H1 (cell line): ENCODE measurements around the gene PPIA. TPM values are rescaled to one million over a fixed set of nuclear protein-coding genes. Genes with fewer than 3 reads are reported as not detected.

Experiments used
- CTCF ChIA-PET: fragments of 300-600 bp; sonication (Branson Sonifier 250); formaldehyde crosslinking; loops from one replicate; lab custom pipeline; 2021; ENCODE audit not compliant: partially characterized antibody; lab: Charles Lee
- POLR2A ChIA-PET: fragments of 300-600 bp; sonication (Branson Sonifier 250); formaldehyde crosslinking; loops from one replicate; lab custom pipeline; 2021; ENCODE audit warnings: inconsistent platforms; ENCODE audit not compliant: partially characterized antibody; lab: Charles Lee
- DNase-seq, 2 experiments: peaks; one replicate each; pipeline versions ENCODE4 v3.0.0 to v3.0.0-alpha.2; 2010 to 2022; ENCODE audit warnings: low spot score in 2 of 2, low read depth in 1 of 2, mixed read lengths in 1 of 2
- FAIRE-seq: peaks from 2 replicates; lab custom pipeline; 2011; peaks lifted over from hg19 to GRCh38; lab: Jason Lieb, UNC
- H2AFZ ChIP-seq: 2 replicates; pipeline ENCODE4 v1.8.1; 2012; ENCODE audit warnings: low read length, inconsistent platforms
- H2AK5ac ChIP-seq: 2 replicates; pipeline ENCODE4 v1.6.1; 2013; ENCODE audit warnings: low read depth, low read length
- H2BK120ac ChIP-seq: replicated peaks from 2 replicates; pipeline ENCODE3; 2013; ENCODE audit warnings: low read depth, low read length, inconsistent platforms
- H2BK12ac ChIP-seq: 2 replicates; pipeline ENCODE4 v1.6.1; 2013; ENCODE audit warnings: low read depth, low read length
- H2BK15ac ChIP-seq: 2 replicates; pipeline ENCODE4 v1.6.1; 2013; ENCODE audit warnings: low read length
- H2BK20ac ChIP-seq: 2 replicates; pipeline ENCODE4 v1.6.1; 2013; ENCODE audit warnings: low read length
- H2BK5ac ChIP-seq: 2 replicates; pipeline ENCODE4 v1.6.1; 2013; ENCODE audit warnings: low read depth, low read length
- H3K14ac ChIP-seq: 2 replicates; pipeline ENCODE4 v1.6.1; 2013; ENCODE audit warnings: inconsistent platforms; ENCODE audit not compliant: insufficient read length
- H3K18ac ChIP-seq: 2 replicates; pipeline ENCODE4 v1.6.1; 2013; ENCODE audit warnings: low read length; ENCODE audit errors: extremely low read depth
- H3K23ac ChIP-seq: 2 replicates; pipeline ENCODE4 v1.6.1; 2013; ENCODE audit warnings: inconsistent platforms; ENCODE audit not compliant: insufficient read length
- H3K23me2 ChIP-seq: 2 replicates; pipeline ENCODE4 v1.6.1; 2013; ENCODE audit warnings: low read depth, low read length
- H3K27ac ChIP-seq: 2 replicates; pipeline ENCODE4 v1.6.1; 2011; ENCODE audit warnings: low read depth, low read length, inconsistent platforms
- H3K27me3 ChIP-seq, 4 experiments: replicated peaks in 1 of 4; 1 replicate in 1 of 4; 2 replicates in 3 of 4; pipeline versions ENCODE4 v1.6.1 to v1.8.1; 2011 to 2013; ENCODE audit warnings: low read length in 3 of 4, mild to moderate bottlenecking in 3 of 4, inconsistent platforms in 2 of 4, mixed read lengths in 2 of 4, moderate library complexity in 1 of 4; ENCODE audit not compliant: control insufficient read depth in 3 of 4, insufficient read depth in 3 of 4; ENCODE audit errors: extremely low read depth in 1 of 4
- H3K36me3 ChIP-seq, 4 experiments: 2 replicates each; pipeline versions ENCODE4 v1.6.1 to v1.8.1; 2011 to 2013; ENCODE audit warnings: mild to moderate bottlenecking in 4 of 4, low read length in 3 of 4, moderate library complexity in 2 of 4, control low read depth in 1 of 4, inconsistent platforms in 1 of 4; ENCODE audit not compliant: insufficient read depth in 4 of 4, control insufficient read depth in 2 of 4
- H3K4ac ChIP-seq: replicated peaks from 2 replicates; pipeline ENCODE3; 2013; ENCODE audit warnings: low read length, low read depth, mixed read lengths, inconsistent platforms; ENCODE audit not compliant: insufficient read length
- H3K4me1 ChIP-seq, 4 experiments: replicated peaks in 1 of 4; 1 replicate in 1 of 4; 2 replicates in 3 of 4; pipeline versions ENCODE4 v1.6.1 to v1.8.1; 2011 to 2013; ENCODE audit warnings: low read length in 3 of 4, inconsistent platforms in 2 of 4, mixed read lengths in 1 of 4; ENCODE audit not compliant: insufficient read depth in 4 of 4, control insufficient read depth in 3 of 4
- H3K4me2 ChIP-seq, 2 experiments: 2 replicates each; pipeline versions ENCODE4 v1.6.1 to v1.8.1; 2011 to 2013; ENCODE audit warnings: low read depth in 2 of 2, low read length in 2 of 2, control low read depth in 1 of 2, inconsistent platforms in 1 of 2, mild to moderate bottlenecking in 1 of 2; ENCODE audit not compliant: insufficient read depth in 1 of 2
- H3K4me3 ChIP-seq, 4 experiments: fragments of 200-600, 300-600 bp in 1 of 4; sonication (generic), shearing (Covaris generic), sonication (Bioruptor Twin) in 1 of 4; 2 replicates each; pipeline versions ENCODE4 v1.5.1 to v1.8.1; 2011 to 2016; ENCODE audit warnings: low read length in 4 of 4, low read depth in 3 of 4, control low read depth in 2 of 4, inconsistent platforms in 2 of 4, mild to moderate bottlenecking in 2 of 4, mixed read lengths in 1 of 4, moderate library complexity in 1 of 4; ENCODE audit not compliant: insufficient read depth in 2 of 4; ENCODE audit errors: extremely low read depth in 1 of 4
- H3K56ac ChIP-seq: replicated peaks from 2 replicates; pipeline ENCODE3; 2013; ENCODE audit warnings: low read depth, mild to moderate bottlenecking, mixed read lengths, low read length, inconsistent platforms; ENCODE audit not compliant: insufficient read length
- H3K79me1 ChIP-seq: 2 replicates; pipeline ENCODE4 v1.6.1; 2013; ENCODE audit warnings: low read depth, low read length, control low read depth
- H3K79me2 ChIP-seq, 2 experiments: 2 replicates each; pipeline versions ENCODE4 v1.6.1 to v1.8.1; 2012 to 2013; ENCODE audit warnings: low read length in 2 of 2, mild to moderate bottlenecking in 2 of 2, inconsistent platforms in 1 of 2; ENCODE audit not compliant: insufficient read depth in 2 of 2, control insufficient read depth in 1 of 2
- H3K9ac ChIP-seq, 4 experiments: replicated peaks in 1 of 4; 1 replicate in 1 of 4; 2 replicates in 3 of 4; pipeline versions ENCODE4 v1.6.1 to v1.8.1; 2011 to 2013; ENCODE audit warnings: low read depth in 3 of 4, low read length in 3 of 4, control low read depth in 2 of 4, mild to moderate bottlenecking in 2 of 4, moderate library complexity in 2 of 4, inconsistent platforms in 1 of 4; ENCODE audit errors: extremely low read depth in 1 of 4
- H3K9me3 ChIP-seq, 2 experiments: 2 replicates each; pipeline versions ENCODE4 v1.6.1 to v1.8.1; 2012 to 2013; ENCODE audit warnings: mild to moderate bottlenecking in 2 of 2, moderate library complexity in 2 of 2, control low read depth in 1 of 2, inconsistent platforms in 1 of 2, low read depth in 1 of 2, low read length in 1 of 2, mixed read lengths in 1 of 2; ENCODE audit not compliant: insufficient read depth in 2 of 2
- H4K20me1 ChIP-seq, 2 experiments: replicated peaks in 1 of 2; 2 replicates each; pipeline versions ENCODE3 to v1.8.1; 2011 to 2013; ENCODE audit warnings: inconsistent platforms in 2 of 2, low read length in 2 of 2, mild to moderate bottlenecking in 1 of 2; ENCODE audit not compliant: insufficient read depth in 2 of 2, control insufficient read depth in 1 of 2
- H4K5ac ChIP-seq: 2 replicates; pipeline ENCODE4 v1.6.1; 2013; ENCODE audit warnings: low read length, low read depth, mixed read lengths, inconsistent platforms; ENCODE audit not compliant: insufficient read length
- H4K8ac ChIP-seq: 2 replicates; pipeline ENCODE4 v1.8.0; 2013; ENCODE audit warnings: mild to moderate bottlenecking, moderate library complexity, low read length, inconsistent platforms; ENCODE audit not compliant: insufficient read depth; ENCODE audit errors: extremely low read depth
- H4K91ac ChIP-seq: replicated peaks from 2 replicates; pipeline ENCODE3; 2013; ENCODE audit warnings: low read length, mixed read lengths, inconsistent platforms; ENCODE audit not compliant: insufficient read length
- CHD1 ChIP-seq: IDR thresholded peaks from 2 replicates; pipeline ENCODE4 v1.6.1; 2012; ENCODE audit warnings: low read depth, low read length, improper control_type of control experiment
- WGBS, 2 experiments: shearing (Covaris generic) in 1 of 2; methylation state at CpG; one replicate each; pipeline versions ENCODE4 v1.1.6 to v1.1.7; 2013 to 2015; ENCODE audit warnings: low lambda C conversion rate in 2 of 2, mixed read lengths in 2 of 2, inconsistent platforms in 1 of 2, low coverage in 1 of 2, missing lambda C conversion rate in 1 of 2; ENCODE audit not compliant: insufficient replicate concordance in 2 of 2, insufficient coverage in 1 of 2, insufficient read length in 1 of 2; ENCODE audit errors: extremely low coverage in 1 of 2, missing lambda C conversion rate in 1 of 2; 5-methylcytosine and 5-hydroxymethylcytosine counted together
- polyA plus RNA-seq, 7 experiments: library from polyadenylated mRNA; depleted of rRNA in 3 of 7; stranded (reverse) in 5 of 7; unstranded in 2 of 7; fragments of >200 nt in 5 of 7; fragments of 200-250 nt in 2 of 7; gene quantifications; 1 replicate in 5 of 7; 2 replicates in 1 of 7; 4 replicates in 1 of 7; pipeline versions ENCODE4 v1.2.1 to v1.2.3, GENCODE V29; 2011 to 2013; ENCODE audit warnings: missing spikeins in 2 of 7, mixed read lengths in 2 of 7
- total RNA-seq: library from RNA; stranded (reverse); fragmentation: NEBNext Ultra II Directional; extraction: Animal tissue kit (Norgen Biotek cat#: 25700); gene quantifications from 2 replicates; pipeline ENCODE4 v1.2.1, GENCODE V29; 2021

PPIA gene
- total and polyA plus RNA-seq, 2 of the 8 experiments (the other 6 are each of a cell fraction or from before 2014, with no cell fraction given): 2,865 to 5,394 TPM

GRCh38 chr7:44846816-44847508, 50.5 kb downstream of the PPIA start:
- Histone ChIP-seq H2BK5ac (peak overlapping the region; percentile 72; the same call in 1 of the 2 replicates), H3K4me3 (peak overlapping the region; percentile 64 to 93 (median 85)), H3K23ac (no peak overlapping the region), H3K9me3 (no peaks in the 10 kb centered on the region), H4K91ac (no peak overlapping the region), H4K20me1 (peaks cover 1 to 6% of the 10 kb centered on the region in 2 experiments), H3K27me3 (no peaks in the 10 kb centered on the region), H2BK15ac (no peak overlapping the region), H2AFZ (no peak overlapping the region), H3K56ac (no peak overlapping the region), H4K5ac (no peak overlapping the region), H2BK120ac (no peak overlapping the region), H2BK12ac (no peak overlapping the region), H3K4me1 (peaks cover 0 to 3% (median 0%) of the 10 kb centered on the region in 4 experiments; a peak in 2 of 7 replicates), H3K79me2 (peaks cover 20 to 56% of the 10 kb centered on the region in 2 experiments), H3K4ac (no peak overlapping the region), H3K14ac (no peak overlapping the region), H3K9ac (peak overlapping the region; percentile 67 to 98 (median 90)), H3K23me2 (no peaks in the 10 kb centered on the region; the same call in 1 of the 2 replicates), H4K8ac (no peak overlapping the region), H2AK5ac (no peak overlapping the region), H3K27ac (peak overlapping the region; percentile 86), H3K4me2 (peak overlapping the region; percentile 4 to 74), H2BK20ac (no peak overlapping the region), H3K18ac (no peak overlapping the region), H3K36me3 (peaks cover 0 to 7% (median 0%) of the 10 kb centered on the region in 4 experiments; a peak in 1 of 8 replicates), H3K79me1 (no peaks in the 10 kb centered on the region)
- no peak for FAIRE-seq
- no peak for DNase-seq
- 15% methylated on average over 12 of the region's 12 CpGs; no CpG with 5 or more reads in 1 of the 2 experiments for WGBS, 2 experiments
- ChIA-PET CTCF (interaction anchor here (0.5 to 2.7 kb wide), 11 partner anchors 11 to 281 kb away, joined by 3 to 12 read pairs (median 3); no protein-coding TSS in a partner anchor), POLR2A (interaction anchor here (0.7 to 7.8 kb wide), 29 partner anchors 9 to 273 kb away, joined by 3 to 53 read pairs (median 6); partner anchors contain the start of genes DDX56, OGDH, PPIA and PURB)
- TF ChIP-seq CHD1: no peak
